CD4-positive, alpha-beta T cell (primary cell): ENCODE measurements around the gene FAM111B. TPM values are rescaled to one million over a fixed set of nuclear protein-coding genes. Genes with fewer than 3 reads are reported as not detected.
"Not testable (repeated sequence)": the region's sequence is repeated elsewhere in the genome, so short reads cannot be mapped to it uniquely, and the experiment has no call there.

Source experiments
- ATAC-seq: fragments of 200-7000 bp; cut with Tn5 transposase; one replicate; pipeline ENCODE4 v1.10.0; 2022; ENCODE audit warnings: mild to moderate bottlenecking; ENCODE audit not compliant: poor library complexity
- CTCF ChIA-PET: fragments of 350-600 bp; sonication (Branson Sonifier 250); formaldehyde crosslinking; loops from one replicate; lab custom pipeline; 2021; ENCODE audit warnings: antibody characterized with exemption, inconsistent platforms; lab: Charles Lee
- POLR2A ChIA-PET: fragments of 350-600 bp; sonication (Branson Sonifier 250); formaldehyde crosslinking; loops from one replicate; lab custom pipeline; 2021; ENCODE audit warnings: antibody characterized with exemption, inconsistent platforms; lab: Charles Lee
- DNase-seq, 14 experiments: peaks; one replicate each; pipeline ENCODE4 v3.0.0-alpha.2; 2013 to 2020; ENCODE audit warnings: mixed read lengths in 2 of 14
- H3K27ac ChIP-seq, 2 donors: one replicate each; pipeline versions ENCODE4 v1.5.1 to v1.7.0; 2013; ENCODE audit warnings: low read length in 2 of 2, low read depth in 1 of 2, mild to moderate bottlenecking in 1 of 2
- H3K27me3 ChIP-seq, 2 experiments: 1 replicate in 1 of 2; 2 replicates in 1 of 2; pipeline versions ENCODE4 v1.6.1 to v1.7.0; 2013; ENCODE audit warnings: low read length in 2 of 2, control low read depth in 1 of 2, mild to moderate bottlenecking in 1 of 2, moderate library complexity in 1 of 2; ENCODE audit not compliant: insufficient read depth in 2 of 2, control insufficient read depth in 1 of 2
- H3K36me3 ChIP-seq: one replicate; pipeline ENCODE4 v1.6.1; 2013; ENCODE audit warnings: low read length, control low read depth; ENCODE audit not compliant: insufficient read depth
- H3K4me1 ChIP-seq: one replicate; pipeline ENCODE4 v1.6.1; 2013; ENCODE audit warnings: low read length, control low read depth; ENCODE audit not compliant: insufficient read depth
- H3K4me3 ChIP-seq: one replicate; pipeline ENCODE4 v1.5.1; 2013; ENCODE audit warnings: mild to moderate bottlenecking, low read length, moderate library complexity
- H3K9me3 ChIP-seq, 2 experiments: 1 replicate in 1 of 2; 2 replicates in 1 of 2; pipeline versions ENCODE4 v1.6.1 to v1.7.0; 2013; ENCODE audit warnings: low read length in 2 of 2, mild to moderate bottlenecking in 2 of 2, control low read depth in 1 of 2, moderate library complexity in 1 of 2; ENCODE audit not compliant: control insufficient read depth in 1 of 2, insufficient read depth in 1 of 2
- H3K27ac Mint-ChIP-seq: one replicate; pipeline ENCODE4 v1.8.0; 2020; ENCODE audit warnings: mixed read lengths
- H3K27me3 Mint-ChIP-seq: one replicate; pipeline ENCODE4 v1.8.0; 2021; ENCODE audit warnings: mixed read lengths
- H3K36me3 Mint-ChIP-seq: one replicate; pipeline ENCODE4 v1.8.0; 2021; ENCODE audit warnings: low read depth, mixed read lengths
- H3K4me1 Mint-ChIP-seq: one replicate; pipeline ENCODE4 v1.8.0; 2021; ENCODE audit warnings: low read depth, mixed read lengths
- H3K4me3 Mint-ChIP-seq: one replicate; pipeline ENCODE4 v1.8.0; 2020; ENCODE audit warnings: mild to moderate bottlenecking, mixed read lengths
- H3K9me3 Mint-ChIP-seq: one replicate; pipeline ENCODE4 v1.8.0; 2020; ENCODE audit warnings: mixed read lengths
- intact Hi-C, 2 experiments: fragments of 100-400 bp; cut with DNase I in 1 of 2; cut with micrococcal nuclease in 1 of 2; formaldehyde crosslinking; loops; one replicate each; pipeline versions ENCODE4 v1.15.1 to v1.9.0; 2023 to 2025; cut with DNase I, micrococcal nuclease
- total RNA-seq, 174 experiments: library from RNA in 2 of 174; stranded (reverse) in 2 of 174; gene quantifications; one replicate each; pipeline ENCODE4 v1.2.3 and lab custom pipeline; 2021 to 2026
- TF ChIP-seq, protein P1 (sequence below): fragments of 200-600 bp; IDR thresholded peaks from one replicate; pipeline ENCODE4 v1.8.0; 2022; ENCODE audit warnings: antibody characterized with exemption, mild to moderate bottlenecking

The FAM111B gene
- total RNA-seq, 2 experiments from 2014 or later: 0.82 to 1.2 TPM

DNA sequence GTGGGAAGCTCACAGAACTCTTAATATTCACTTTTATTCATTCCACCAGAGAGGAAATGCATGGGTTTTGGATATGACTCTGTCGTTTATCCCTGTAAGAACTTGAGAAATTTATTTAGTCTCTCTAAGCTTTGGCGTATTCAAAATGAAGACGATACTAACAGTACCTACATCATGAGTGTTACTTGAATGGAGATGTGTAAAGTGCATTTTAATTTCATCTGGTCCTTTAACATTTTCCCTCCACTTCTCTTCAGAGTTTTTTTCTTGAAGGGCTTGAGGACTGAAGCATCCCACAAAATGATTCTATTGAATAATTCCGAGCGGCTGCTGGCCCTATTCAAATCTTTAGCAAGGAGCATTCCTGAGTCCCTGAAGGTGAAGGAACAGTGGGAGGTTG, 21.0 kb upstream of the FAM111B start, which contains the start of gene GLYATL1B:
Gene GLYATL1B, plus strand, starts transcription at position 301 of the 400 bp plus-strand sequence. Its CDS starts 0 bp downstream, at position 301.
- H3K4me3 Mint-ChIP-seq, H3K9me3 Mint-ChIP-seq, H3K27ac ChIP-seq, H3K4me1 Mint-ChIP-seq, H3K4me3 ChIP-seq, H3K9me3 ChIP-seq, CTCF ChIA-PET, intact Hi-C loops, DNase-seq, H3K36me3 Mint-ChIP-seq, POLR2A ChIA-PET, H3K4me1 ChIP-seq, H3K36me3 ChIP-seq, H3K27me3 ChIP-seq, H3K27ac Mint-ChIP-seq, ATAC-seq: not testable (repeated sequence)
- peaks cover 13% of the 10 kb centered on the region for H3K27me3 Mint-ChIP-seq

DNA sequence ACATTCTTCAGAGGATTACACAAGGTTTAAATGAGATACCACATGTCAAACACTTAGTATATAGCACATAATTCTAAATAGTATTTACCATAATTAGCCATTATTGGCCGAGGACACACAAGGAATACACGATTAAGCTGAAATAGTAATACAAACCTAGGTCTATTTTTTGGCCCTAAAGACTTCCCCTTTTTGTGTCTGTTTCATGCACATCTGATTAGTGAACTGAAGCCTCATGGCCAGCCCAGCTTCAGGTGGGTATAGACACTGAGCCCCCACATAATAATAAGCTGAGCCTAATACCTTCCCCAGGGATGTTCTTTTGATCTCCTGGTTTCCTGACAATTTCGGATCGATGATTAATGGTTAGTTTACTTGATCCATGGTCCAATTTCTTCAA, 18.9 kb upstream of the FAM111B start:
- CTCF ChIA-PET: interaction anchor here (1.5 kb wide), 1 partner anchor 48 kb away, joined by 4 read pairs; no protein-coding TSS in a partner anchor
- H3K36me3 Mint-ChIP-seq: no peaks in the 10 kb centered on the region

DNA sequence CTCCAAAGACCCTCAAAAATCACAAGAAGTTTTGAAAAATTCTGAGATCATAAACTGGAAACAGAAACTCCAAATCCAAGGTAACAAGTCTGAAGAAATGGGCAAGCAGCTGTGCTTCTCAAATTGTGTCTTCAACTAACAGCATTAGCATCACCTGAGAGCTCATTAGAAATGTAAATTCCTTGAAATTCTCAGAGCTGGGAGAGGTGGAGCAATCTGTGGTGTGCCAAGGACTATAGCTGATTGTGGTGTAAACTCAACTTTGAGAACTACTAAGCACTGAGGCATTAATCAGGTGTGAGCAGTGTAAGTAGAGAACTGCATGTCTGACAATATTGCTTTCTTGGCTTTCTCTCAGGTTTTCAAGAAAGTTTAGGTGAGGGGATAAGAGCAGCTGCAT, 13.5 kb upstream of the FAM111B start:
- H3K27ac ChIP-seq, ATAC-seq, H3K4me3 Mint-ChIP-seq, DNase-seq, POLR2A ChIA-PET, H3K4me3 ChIP-seq, H3K4me1 Mint-ChIP-seq, H3K36me3 Mint-ChIP-seq, H3K9me3 Mint-ChIP-seq, H3K9me3 ChIP-seq, H3K4me1 ChIP-seq, H3K27me3 ChIP-seq, H3K36me3 ChIP-seq, H3K27ac Mint-ChIP-seq: not testable (repeated sequence)
- CTCF ChIA-PET: interaction anchor here (1.0 kb wide), 1 partner anchor 42 kb away, joined by 4 read pairs; no protein-coding TSS in a partner anchor
- intact Hi-C loops: loop anchor here in 1 of 2 experiments (10.0 kb wide), 1 partner anchor 191 kb away; no protein-coding TSS in a partner anchor
- H3K27me3 Mint-ChIP-seq: peaks cover 19% of the 10 kb centered on the region

More for the DNA sequence above, 18.9 kb upstream of the FAM111B start:
- intact Hi-C loops: no loop called here
- DNase-seq (no peak), ATAC-seq (no peak)
- Histone ChIP-seq H3K4me3 (no peak overlapping the region), H3K27ac (no peak overlapping the region), H3K36me3 (no peaks in the 10 kb centered on the region), H3K9me3 (no peaks in the 10 kb centered on the region), H3K4me1 (no peaks in the 10 kb centered on the region), H3K27me3 (no peaks in the 10 kb centered on the region)
- peaks cover 17% of the 10 kb centered on the region for H3K27me3 Mint-ChIP-seq
- no peak overlapping the region for H3K4me3 Mint-ChIP-seq
- TF ChIP-seq, protein P1, sequence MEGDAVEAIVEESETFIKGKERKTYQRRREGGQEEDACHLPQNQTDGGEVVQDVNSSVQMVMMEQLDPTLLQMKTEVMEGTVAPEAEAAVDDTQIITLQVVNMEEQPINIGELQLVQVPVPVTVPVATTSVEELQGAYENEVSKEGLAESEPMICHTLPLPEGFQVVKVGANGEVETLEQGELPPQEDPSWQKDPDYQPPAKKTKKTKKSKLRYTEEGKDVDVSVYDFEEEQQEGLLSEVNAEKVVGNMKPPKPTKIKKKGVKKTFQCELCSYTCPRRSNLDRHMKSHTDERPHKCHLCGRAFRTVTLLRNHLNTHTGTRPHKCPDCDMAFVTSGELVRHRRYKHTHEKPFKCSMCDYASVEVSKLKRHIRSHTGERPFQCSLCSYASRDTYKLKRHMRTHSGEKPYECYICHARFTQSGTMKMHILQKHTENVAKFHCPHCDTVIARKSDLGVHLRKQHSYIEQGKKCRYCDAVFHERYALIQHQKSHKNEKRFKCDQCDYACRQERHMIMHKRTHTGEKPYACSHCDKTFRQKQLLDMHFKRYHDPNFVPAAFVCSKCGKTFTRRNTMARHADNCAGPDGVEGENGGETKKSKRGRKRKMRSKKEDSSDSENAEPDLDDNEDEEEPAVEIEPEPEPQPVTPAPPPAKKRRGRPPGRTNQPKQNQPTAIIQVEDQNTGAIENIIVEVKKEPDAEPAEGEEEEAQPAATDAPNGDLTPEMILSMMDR: no peak
- no peaks in the 10 kb centered on the region for H3K9me3 Mint-ChIP-seq
- no peaks in the 10 kb centered on the region for H3K4me1 Mint-ChIP-seq
- no peak overlapping the region for H3K27ac Mint-ChIP-seq
- POLR2A ChIA-PET: no interaction called here

DNA sequence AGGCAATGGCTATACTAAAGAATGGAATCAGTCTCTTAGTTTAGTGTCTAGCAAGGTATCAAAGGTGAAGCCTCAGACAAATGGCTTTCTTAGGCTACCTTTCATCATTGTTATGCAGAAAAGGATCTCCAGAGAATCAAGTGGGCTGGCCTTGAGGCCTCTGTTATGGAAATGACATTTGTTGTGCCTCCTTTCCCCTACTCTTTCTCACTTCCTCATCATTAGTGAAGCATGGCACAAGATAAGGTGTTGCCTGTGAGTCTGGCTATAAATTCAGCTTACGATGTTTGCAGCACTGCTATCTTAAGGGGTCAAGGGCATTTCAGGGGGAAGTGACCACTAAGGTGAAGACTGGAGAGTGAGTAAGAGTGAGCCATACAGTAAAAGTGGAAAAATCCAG, 11.8 kb upstream of the FAM111B start:
- H3K4me3 ChIP-seq: not testable (repeated sequence)
- peaks cover 26% of the 10 kb centered on the region for H3K27me3 Mint-ChIP-seq

DNA sequence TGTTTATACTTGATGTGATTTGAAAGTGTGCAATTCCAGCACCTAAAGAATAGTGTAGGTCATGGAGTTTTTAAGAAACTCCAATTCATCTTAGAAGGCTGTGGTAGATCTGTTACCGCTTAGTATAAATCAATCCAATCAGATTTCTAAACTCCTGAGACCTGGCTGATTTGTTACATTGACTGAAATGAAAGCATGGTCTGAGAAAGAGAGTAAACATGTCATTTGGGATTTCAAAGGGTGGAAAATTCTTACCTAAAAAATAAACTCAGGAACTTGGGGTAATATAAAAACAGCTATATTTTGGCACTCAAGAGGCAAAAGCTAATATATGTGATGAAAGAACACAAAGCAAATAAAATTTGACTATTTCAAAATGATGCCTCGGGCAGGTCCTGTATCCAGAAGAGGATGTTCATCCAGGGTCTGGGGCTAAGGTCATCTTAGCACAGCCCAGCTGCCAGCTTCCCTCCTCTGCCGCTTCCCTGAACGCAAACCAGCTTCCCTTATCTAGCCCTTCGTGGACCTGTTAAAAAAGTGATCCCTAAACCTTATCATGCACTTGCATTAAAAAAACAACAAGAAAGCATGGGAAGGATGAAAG, 11.0 kb upstream of the FAM111B start:
- ChIA-PET CTCF (interaction anchor here (3.8 kb wide), 1 partner anchor 40 kb away, joined by 21 read pairs; no protein-coding TSS in a partner anchor), POLR2A (interaction anchor here (0.8 kb wide), 1 partner anchor 62 kb away, joined by 4 read pairs; no protein-coding TSS in a partner anchor)
- not testable (repeated sequence) for H3K4me3 ChIP-seq, H3K4me1 ChIP-seq, H3K36me3 ChIP-seq, DNase-seq, H3K9me3 Mint-ChIP-seq, H3K9me3 ChIP-seq, ATAC-seq, H3K4me3 Mint-ChIP-seq, H3K27ac Mint-ChIP-seq, H3K4me1 Mint-ChIP-seq, H3K27me3 ChIP-seq, H3K36me3 Mint-ChIP-seq, H3K27ac ChIP-seq
- intact Hi-C loops: loop anchor here in 1 of 2 experiments (10.0 kb wide), 1 partner anchor 189 kb away; no protein-coding TSS in a partner anchor
- peaks cover 33% of the 10 kb centered on the region for H3K27me3 Mint-ChIP-seq

More for the DNA sequence above, 11.8 kb upstream of the FAM111B start:
- H3K27me3 ChIP-seq, H3K27ac ChIP-seq, H3K4me1 Mint-ChIP-seq, ATAC-seq, H3K36me3 ChIP-seq, H3K36me3 Mint-ChIP-seq, H3K4me3 Mint-ChIP-seq, DNase-seq, H3K27ac Mint-ChIP-seq, H3K9me3 Mint-ChIP-seq, H3K9me3 ChIP-seq, POLR2A ChIA-PET, H3K4me1 ChIP-seq: not testable (repeated sequence)
- CTCF ChIA-PET: interaction anchor here (3.8 kb wide), 1 partner anchor 41 kb away, joined by 21 read pairs; no protein-coding TSS in a partner anchor
- intact Hi-C loops: loop anchor here in 1 of 2 experiments (10.0 kb wide), 1 partner anchor 190 kb away; no protein-coding TSS in a partner anchor
